ENCODE data around the gene GTPBP3. TPM values are rescaled to one million over a fixed set of nuclear protein-coding genes. Genes with fewer than 3 reads are reported as not detected.
A peak's percentile ranks its signal among the peaks of the same experiment; 100 is the strongest.

GTPBP3 gene
- total RNA-seq, 2 donors from 2014 or later: 31.6 to 72.5 TPM

GRCh38 chr19:17337675-17338432, 501 bp downstream of the GTPBP3 start:
- Mint-ChIP-seq H3K9me3 (no peaks in the 10 kb centered on the region), H3K27me3 (no peaks in the 10 kb centered on the region), H3K27ac (peak overlapping the region; percentile 85 to 98), H3K4me3 (peak overlapping the region; percentile 97), H3K4me1 (ENCODE audit: low read depth in 2 of 2) (peaks cover 30 to 31% of the 10 kb centered on the region in 2 donors), H3K36me3 (no peaks in the 10 kb centered on the region)
- DNase-seq (ENCODE audit: low spot score) (no peak), ATAC-seq (no peak)

GRCh38 chr19:17338433-17339078, 1.2 kb downstream of the GTPBP3 start:
- no peak for ATAC-seq
- no peak for DNase-seq (ENCODE audit: low spot score)
- H3K27ac Mint-ChIP-seq: no peak overlapping the region
- H3K27me3 Mint-ChIP-seq: no peaks in the 10 kb centered on the region
- no peaks in the 10 kb centered on the region for H3K36me3 Mint-ChIP-seq
- peaks cover 26 to 27% of the 10 kb centered on the region in 2 donors for H3K4me1 Mint-ChIP-seq (ENCODE audit: low read depth in 2 of 2)
- peak overlapping the region; percentile 97 for H3K4me3 Mint-ChIP-seq
- no peaks in the 10 kb centered on the region for H3K9me3 Mint-ChIP-seq

GRCh38 chr19:17339088-17339741, 1.9 kb downstream of the GTPBP3 start:
- ATAC-seq: no peak
- Mint-ChIP-seq H3K4me1 (ENCODE audit: low read depth in 2 of 2) (peaks cover 21% of the 10 kb centered on the region in 2 donors), H3K9me3 (no peaks in the 10 kb centered on the region), H3K27ac (no peak overlapping the region), H3K27me3 (no peaks in the 10 kb centered on the region), H3K4me3 (peak overlapping the region; percentile 60), H3K36me3 (no peaks in the 10 kb centered on the region)
- no peak for DNase-seq (ENCODE audit: low spot score)

- ATAC-seq (no peak), DNase-seq (ENCODE audit: low spot score) (no peak)
- H3K27me3 Mint-ChIP-seq: no peaks in the 10 kb centered on the region
- H3K27ac Mint-ChIP-seq: no peak overlapping the region
- H3K36me3 Mint-ChIP-seq: no peaks in the 10 kb centered on the region
- H3K9me3 Mint-ChIP-seq: no peaks in the 10 kb centered on the region
- H3K4me1 Mint-ChIP-seq (ENCODE audit: low read depth in 2 of 2): peaks cover 14 to 15% of the 10 kb centered on the region in 2 donors
- no peak overlapping the region for H3K4me3 Mint-ChIP-seq
These were observed 3.0 kb downstream of the GTPBP3 start for GRCh38 chr19:17340302-17340870.

- Mint-ChIP-seq H3K27ac (no peak overlapping the region), H3K9me3 (no peaks in the 10 kb centered on the region), H3K36me3 (no peaks in the 10 kb centered on the region), H3K4me3 (no peak overlapping the region), H3K4me1 (ENCODE audit: low read depth in 2 of 2) (peaks cover 14 to 15% of the 10 kb centered on the region in 2 donors), H3K27me3 (no peaks in the 10 kb centered on the region)
- ATAC-seq (no peak), DNase-seq (ENCODE audit: low spot score) (no peak)
These were observed 3.6 kb downstream of the GTPBP3 start for GRCh38 chr19:17340871-17341357.

GRCh38 chr19:17341386-17341785, 4.0 kb downstream of the GTPBP3 start:
- ATAC-seq (no peak), DNase-seq (ENCODE audit: low spot score) (no peak)
- Mint-ChIP-seq H3K4me1 (ENCODE audit: low read depth in 2 of 2) (peaks cover 11 to 17% of the 10 kb centered on the region in 2 donors), H3K4me3 (no peak overlapping the region), H3K9me3 (no peaks in the 10 kb centered on the region), H3K27ac (no peak overlapping the region), H3K36me3 (no peaks in the 10 kb centered on the region), H3K27me3 (no peaks in the 10 kb centered on the region)

- DNase-seq (ENCODE audit: low spot score) (no peak), ATAC-seq (no peak)
- Mint-ChIP-seq H3K9me3 (no peaks in the 10 kb centered on the region), H3K27me3 (no peaks in the 10 kb centered on the region), H3K4me3 (no peak overlapping the region), H3K27ac (no peak overlapping the region), H3K36me3 (no peaks in the 10 kb centered on the region), H3K4me1 (ENCODE audit: low read depth in 2 of 2) (peaks cover 6 to 13% of the 10 kb centered on the region in 2 donors)
These were observed 4.5 kb downstream of the GTPBP3 start for GRCh38 chr19:17341845-17342244.

GRCh38 chr19:17346109-17346671, 8.8 kb downstream of the GTPBP3 start:
- Mint-ChIP-seq H3K9me3 (no peaks in the 10 kb centered on the region), H3K36me3 (no peaks in the 10 kb centered on the region), H3K27me3 (peaks cover 6 to 8% of the 10 kb centered on the region in 2 donors), H3K27ac (no peak overlapping the region), H3K4me3 (no peak overlapping the region), H3K4me1 (ENCODE audit: low read depth in 2 of 2) (peaks cover 0 to 2% of the 10 kb centered on the region in 2 donors)
- ATAC-seq (peak; percentile 86 to 92), DNase-seq (ENCODE audit: low spot score) (no peak)

- ATAC-seq (no peak), DNase-seq (ENCODE audit: low spot score) (no peak)
- H3K27ac Mint-ChIP-seq: no peak overlapping the region
- peaks cover 8% of the 10 kb centered on the region in 2 donors for H3K27me3 Mint-ChIP-seq
- H3K9me3 Mint-ChIP-seq: no peaks in the 10 kb centered on the region
- no peak overlapping the region for H3K4me3 Mint-ChIP-seq
- H3K4me1 Mint-ChIP-seq (ENCODE audit: low read depth in 2 of 2): peaks cover 0 to 6% of the 10 kb centered on the region in 2 donors
- H3K36me3 Mint-ChIP-seq: no peaks in the 10 kb centered on the region
These were observed 10.0 kb downstream of the GTPBP3 start for GRCh38 chr19:17347361-17347760.

GRCh38 chr19:17347877-17348276, 10.5 kb downstream of the GTPBP3 start:
- H3K27me3 Mint-ChIP-seq: peaks cover 8% of the 10 kb centered on the region in 2 donors
- no peaks in the 10 kb centered on the region for H3K9me3 Mint-ChIP-seq
- H3K4me3 Mint-ChIP-seq: no peak overlapping the region
- ATAC-seq (no peak), DNase-seq (ENCODE audit: low spot score) (no peak)
- H3K36me3 Mint-ChIP-seq: no peaks in the 10 kb centered on the region
- H3K27ac Mint-ChIP-seq: no peak overlapping the region
- H3K4me1 Mint-ChIP-seq (ENCODE audit: low read depth in 2 of 2): peaks cover 0 to 6% of the 10 kb centered on the region in 2 donors

GRCh38 chr19:17348700-17349099, 11.3 kb downstream of the GTPBP3 start:
- Mint-ChIP-seq H3K4me1 (ENCODE audit: low read depth in 2 of 2) (peaks cover 0 to 6% of the 10 kb centered on the region in 2 donors), H3K36me3 (no peaks in the 10 kb centered on the region), H3K9me3 (no peaks in the 10 kb centered on the region), H3K4me3 (no peak overlapping the region), H3K27ac (no peak overlapping the region), H3K27me3 (peaks cover 8% of the 10 kb centered on the region in 2 donors)
- DNase-seq (ENCODE audit: low spot score) (no peak), ATAC-seq (no peak)

- Mint-ChIP-seq H3K36me3 (no peaks in the 10 kb centered on the region), H3K27ac (no peak overlapping the region), H3K27me3 (peaks cover 8% of the 10 kb centered on the region in 2 donors), H3K4me1 (ENCODE audit: low read depth in 2 of 2) (peaks cover 0 to 4% of the 10 kb centered on the region in 2 donors), H3K9me3 (no peaks in the 10 kb centered on the region), H3K4me3 (no peak overlapping the region)
- ATAC-seq (no peak), DNase-seq (ENCODE audit: low spot score) (no peak)
These were observed 14.6 kb downstream of the GTPBP3 start for GRCh38 chr19:17351815-17352435.

All from natural killer cell treated with Interleukin-12 subunit alpha and Interleukin-12 subunit beta and Interleukin-15 and Interleukin-18, amount 100 ng/mL, for 72 hours (primary cell).